Psoas muscle (tissue), 8 donors: ENCODE data around the gene C22orf31. TPM values are rescaled to one million over a fixed set of nuclear protein-coding genes. Genes with fewer than 3 reads are reported as not detected.

Source experiments
- ATAC-seq, 4 donors: fragments of 200-7000 bp; cut with Tn5 transposase; one replicate each; pipeline ENCODE4 v1.9.1; 2020; ENCODE audit warnings: moderate library complexity in 3 of 4, mild to moderate bottlenecking in 2 of 4
- DNase-seq, 2 donors: peaks; one replicate each; pipeline ENCODE4 v3.0.0-alpha.2; 2020
- H3K27ac ChIP-seq: fragments of 200-600 bp; one replicate; pipeline ENCODE4 v1.8.0; 2022
- H3K27me3 ChIP-seq, 3 donors: fragments of 200-600 bp in 1 of 3; one replicate each; pipeline versions ENCODE4 v1.6.1 to v1.8.0; 2013 to 2022; ENCODE audit warnings: low read length in 2 of 3, mild to moderate bottlenecking in 2 of 3, moderate library complexity in 1 of 3; ENCODE audit not compliant: insufficient read depth in 3 of 3
- H3K36me3 ChIP-seq, 2 donors: fragments of 200-600 bp in 1 of 2; one replicate each; pipeline versions ENCODE4 v1.6.1 to v1.8.0; 2013 to 2022; ENCODE audit warnings: low read depth in 1 of 2, mild to moderate bottlenecking in 1 of 2, moderate library complexity in 1 of 2; ENCODE audit not compliant: insufficient read depth in 1 of 2
- H3K4me1 ChIP-seq: fragments of 200-600 bp; one replicate; pipeline ENCODE4 v1.8.0; 2022
- H3K4me3 ChIP-seq: fragments of 200-600 bp; one replicate; pipeline ENCODE4 v1.8.0; 2022; ENCODE audit warnings: mild to moderate bottlenecking
- H3K9me3 ChIP-seq: fragments of 200-600 bp; one replicate; pipeline ENCODE4 v1.8.0; 2022
- CTCF ChIP-seq: fragments of 200-600 bp; IDR thresholded peaks from one replicate; pipeline ENCODE4 v1.8.0; 2022; ENCODE audit warnings: antibody characterized with exemption
- WGBS, 3 donors: extraction: QIAGEN DNeasy Blood & Tissue Kit; methylation state at CpG; one replicate each; pipeline versions ENCODE4 v1.1.6 to v1.1.7; 2013; 5-methylcytosine and 5-hydroxymethylcytosine counted together
- intact Hi-C, 2 donors: fragments of 100-400 bp; cut with DNase I; formaldehyde crosslinking; loops; one replicate each; pipeline versions ENCODE4 v1.11.0 to v1.14.2; 2022
- polyA plus RNA-seq, 3 donors: library from polyadenylated mRNA; stranded (reverse); fragments of 200-250 nt; gene quantifications; one replicate each; pipeline ENCODE4 v1.2.3, GENCODE V29; 2013
- total RNA-seq, 4 donors: library from RNA; stranded (reverse); fragmentation: NEBNext Ultra II Directional in 2 of 4; extraction: Animal tissue kit (Norgen Biotek cat#: 25700) in 2 of 4; gene quantifications; one replicate each; pipeline versions ENCODE4 v1.2.1 to v1.2.4, GENCODE V29; 2021 to 2023
- donor health status: healthy with polysubstance abuse.
- donor health status: DM: no; HTN: no; CAD: no; lungs with moderate emphysema.
- donor health status: Bipolar disorder and iron deficiency.
- donor health status: healthy.
- donor health status: DM: yes; HTN: yes; CAD: no.
- donor health status: DM: no; HTN: no; CAD: no.
- donor health status: DM: no; HTN: no; CAD: no.
- donor health status: DM: yes; HTN: yes; CAD: no.

The C22orf31 gene
- total and polyA plus RNA-seq, 7 donors = not detected

- no peak overlapping the region for H3K27ac ChIP-seq
- ATAC-seq (no peak), DNase-seq (no peak)
- no peaks in the 10 kb centered on the region for H3K9me3 ChIP-seq
- no peaks in the 10 kb centered on the region for H3K36me3 ChIP-seq
- WGBS, 3 donors = 91 to 93% (median 91%) methylated on average over 4 of the region's 4 CpGs
- intact Hi-C loops = no loop called here
- peaks cover 34% of the 10 kb centered on the region for H3K4me1 ChIP-seq
- no peaks in the 10 kb centered on the region for H3K27me3 ChIP-seq
- no peak overlapping the region for H3K4me3 ChIP-seq
- TF ChIP-seq CTCF = no peak
Observed at GRCh38 chr22:29014773-29015172, 46.9 kb downstream of the C22orf31 start.

GRCh38 chr22:29014293-29014692 lies 47.3 kb downstream of the C22orf31 start:
- no peak for TF ChIP-seq CTCF
- Histone ChIP-seq H3K27ac (no peak overlapping the region), H3K4me3 (no peak overlapping the region), H3K36me3 (no peaks in the 10 kb centered on the region), H3K9me3 (no peaks in the 10 kb centered on the region), H3K27me3 (no peaks in the 10 kb centered on the region), H3K4me1 (peaks cover 38% of the 10 kb centered on the region)
- ATAC-seq (no peak), DNase-seq (no peak)
- WGBS, 3 donors = 77 to 88% (median 86%) methylated on average over 4 of the region's 4 CpGs
- intact Hi-C loops = no loop called here

GRCh38 chr22:29012952-29013351 lies 48.7 kb downstream of the C22orf31 start:
- Histone ChIP-seq H3K9me3 (no peaks in the 10 kb centered on the region), H3K36me3 (no peaks in the 10 kb centered on the region), H3K27ac (no peak overlapping the region), H3K4me1 (peaks cover 44% of the 10 kb centered on the region), H3K4me3 (no peak overlapping the region), H3K27me3 (no peaks in the 10 kb centered on the region)
- ATAC-seq (peak in 2 of 4 donors; percentile 51 to 56), DNase-seq (no peak)
- WGBS, 3 donors = 82 to 91% (median 82%) methylated on average over 4 of the region's 4 CpGs
- intact Hi-C loops = no loop called here
- no peak for TF ChIP-seq CTCF

- H3K4me1 ChIP-seq = peaks cover 44% of the 10 kb centered on the region
- H3K4me3 ChIP-seq = no peak overlapping the region
- H3K36me3 ChIP-seq = no peaks in the 10 kb centered on the region
- H3K27me3 ChIP-seq = no peaks in the 10 kb centered on the region
- no peaks in the 10 kb centered on the region for H3K9me3 ChIP-seq
- WGBS, 3 donors = 53 to 70% (median 63%) methylated on average over 4 of the region's 4 CpGs
- H3K27ac ChIP-seq = peak overlapping the region; percentile 37
- intact Hi-C loops = no loop called here
- ATAC-seq = peak in 1 of 4 donors; percentile 53
- no peak for TF ChIP-seq CTCF
- no peak for DNase-seq
Observed at GRCh38 chr22:29012101-29012433, 49.6 kb downstream of the C22orf31 start.
